Tibial artery (tissue), 4 donors: ENCODE results near the gene CEP164.

ENCODE experiments used
- DNase-seq, 2 donors: peaks; one replicate each; pipeline ENCODE4 v3.0.0-alpha.2; 2019
- H3K27ac ChIP-seq, 2 donors: fragments of 200-600 bp; sonication (generic) in 1 of 2; 1 replicate in 1 of 2; 2 replicates in 1 of 2; pipeline ENCODE4 v1.5.1; 2018 to 2019; ENCODE audit warnings: mild to moderate bottlenecking in 1 of 2
- H3K27me3 ChIP-seq, 2 donors: fragments of 200-600 bp; sonication (generic) in 1 of 2; one replicate each; pipeline versions ENCODE4 v1.5.1 to v1.6.0; 2016 to 2019
- H3K36me3 ChIP-seq, 3 donors: fragments of 200-600 bp; sonication (generic) in 2 of 3; one replicate each; pipeline ENCODE4 v1.5.1; 2016 to 2019; ENCODE audit warnings: mild to moderate bottlenecking in 2 of 3
- H3K4me1 ChIP-seq, 4 donors: fragments of 200-600 bp; sonication (generic) in 2 of 4; 1 replicate in 3 of 4; 2 replicates in 1 of 4; pipeline ENCODE4 v1.5.1; 2016 to 2019
- H3K4me3 ChIP-seq, 2 donors: fragments of 200-600 bp; sonication (generic) in 1 of 2; 1 replicate in 1 of 2; 2 replicates in 1 of 2; pipeline ENCODE4 v1.5.1; 2018 to 2019; ENCODE audit warnings: mild to moderate bottlenecking in 2 of 2
- H3K9me3 ChIP-seq, 3 donors: fragments of 200-600 bp; sonication (generic) in 1 of 3; one replicate each; pipeline ENCODE4 v1.5.1; 2016 to 2019
- intact Hi-C: fragments of 100-400 bp; cut with DNase I; formaldehyde crosslinking; loops from one replicate; pipeline ENCODE4 v1.15.0; 2023; ENCODE audit warnings: low total_unique reads
- TF ChIP-seq, protein P1 (sequence below), 2 experiments: fragments of 200-600 bp in 1 of 2; fragments of 450-650 bp in 1 of 2; IDR thresholded peaks; one replicate each; pipeline ENCODE4 v1.5.1; 2017 to 2019; ENCODE audit warnings: antibody characterized with exemption in 2 of 2, mild to moderate bottlenecking in 1 of 2, moderate library complexity in 1 of 2

Gene CEP164

DNA sequence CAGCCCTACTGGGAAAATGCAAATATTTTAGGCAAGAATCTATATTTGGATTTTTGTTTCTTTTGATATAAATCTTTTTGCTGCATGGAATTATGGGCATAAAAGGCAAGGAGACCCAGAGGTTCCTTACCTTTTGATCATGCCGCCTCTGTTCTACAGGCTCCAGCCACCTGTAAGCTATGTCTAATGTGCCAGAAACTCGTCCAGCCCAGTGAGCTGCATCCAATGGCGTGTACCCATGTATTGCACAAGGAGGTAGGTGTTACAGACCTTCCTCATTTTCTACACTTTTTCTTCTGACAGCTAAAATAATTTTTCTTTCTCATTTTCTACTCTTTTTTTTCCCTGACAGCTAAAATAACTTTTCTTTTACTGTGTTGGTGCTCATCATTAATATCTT is 44.7 kb upstream of the CEP164 start:
- TF ChIP-seq, protein P1, sequence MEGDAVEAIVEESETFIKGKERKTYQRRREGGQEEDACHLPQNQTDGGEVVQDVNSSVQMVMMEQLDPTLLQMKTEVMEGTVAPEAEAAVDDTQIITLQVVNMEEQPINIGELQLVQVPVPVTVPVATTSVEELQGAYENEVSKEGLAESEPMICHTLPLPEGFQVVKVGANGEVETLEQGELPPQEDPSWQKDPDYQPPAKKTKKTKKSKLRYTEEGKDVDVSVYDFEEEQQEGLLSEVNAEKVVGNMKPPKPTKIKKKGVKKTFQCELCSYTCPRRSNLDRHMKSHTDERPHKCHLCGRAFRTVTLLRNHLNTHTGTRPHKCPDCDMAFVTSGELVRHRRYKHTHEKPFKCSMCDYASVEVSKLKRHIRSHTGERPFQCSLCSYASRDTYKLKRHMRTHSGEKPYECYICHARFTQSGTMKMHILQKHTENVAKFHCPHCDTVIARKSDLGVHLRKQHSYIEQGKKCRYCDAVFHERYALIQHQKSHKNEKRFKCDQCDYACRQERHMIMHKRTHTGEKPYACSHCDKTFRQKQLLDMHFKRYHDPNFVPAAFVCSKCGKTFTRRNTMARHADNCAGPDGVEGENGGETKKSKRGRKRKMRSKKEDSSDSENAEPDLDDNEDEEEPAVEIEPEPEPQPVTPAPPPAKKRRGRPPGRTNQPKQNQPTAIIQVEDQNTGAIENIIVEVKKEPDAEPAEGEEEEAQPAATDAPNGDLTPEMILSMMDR (IDR thresholded peaks at IDR 0.05): no peak
- H3K4me3 ChIP-seq: no peak overlapping the region
- H3K9me3 ChIP-seq: no peaks in the 10 kb centered on the region
- DNase-seq: no peak
- H3K27ac ChIP-seq: no peak overlapping the region
- H3K27me3 ChIP-seq: no peaks in the 10 kb centered on the region
- intact Hi-C loops: no loop called here
- peaks cover 55 to 87% (median 71%) of the 10 kb centered on the region in 3 donors for H3K36me3 ChIP-seq
- H3K4me1 ChIP-seq: no peaks in the 10 kb centered on the region

DNA sequence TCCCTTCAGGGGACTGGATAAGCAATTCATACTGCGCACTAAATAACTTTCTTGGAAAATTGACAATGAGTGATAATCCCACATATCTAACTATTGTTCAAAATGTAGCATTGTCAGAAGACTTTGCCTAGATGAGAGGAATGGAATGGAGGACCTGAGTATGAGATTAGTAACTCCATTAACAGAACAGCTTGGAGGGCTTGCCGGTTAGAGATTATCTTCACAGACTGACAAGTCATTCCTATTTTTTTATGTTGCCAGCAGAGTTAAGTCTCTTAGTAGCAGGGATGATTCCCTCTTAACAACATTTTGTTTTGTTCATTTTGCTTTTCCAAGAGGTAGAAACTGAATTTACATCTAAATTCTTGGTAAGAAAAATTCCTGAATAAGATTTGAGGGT is 43.6 kb upstream of the CEP164 start:
- DNase-seq: no peak
- Histone ChIP-seq H3K4me3 (no peak overlapping the region), H3K27ac (no peak overlapping the region), H3K36me3 (peaks cover 64 to 98% (median 80%) of the 10 kb centered on the region in 3 donors), H3K9me3 (no peaks in the 10 kb centered on the region), H3K4me1 (no peaks in the 10 kb centered on the region), H3K27me3 (no peaks in the 10 kb centered on the region)
- intact Hi-C loops: no loop called here
- TF ChIP-seq, protein P1 (IDR thresholded peaks at IDR 0.05): no peak

DNA sequence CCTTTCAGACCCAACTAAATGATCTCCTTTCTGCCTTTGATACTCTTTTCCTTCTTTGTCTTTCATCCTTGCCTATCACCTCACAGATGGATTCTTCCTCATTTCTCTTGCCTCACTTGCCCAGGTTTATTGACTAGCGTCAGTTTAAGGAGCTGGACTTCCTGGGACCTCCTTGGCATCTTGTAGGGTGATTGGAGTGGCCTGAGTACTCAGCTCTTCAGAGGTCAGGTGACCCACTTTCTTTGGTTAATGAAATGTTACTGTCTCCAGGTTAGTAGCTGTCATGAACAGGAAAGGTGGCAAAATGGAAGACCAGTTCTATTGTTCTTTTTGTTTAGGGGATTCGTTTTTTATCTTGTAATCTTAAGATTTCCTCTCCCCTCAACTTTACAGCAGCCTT is 41.1 kb upstream of the CEP164 start:
- TF ChIP-seq, protein P1 (IDR thresholded peaks at IDR 0.05): no peak
- intact Hi-C loops: no loop called here
- H3K27me3 ChIP-seq: no peaks in the 10 kb centered on the region
- no peak overlapping the region for H3K4me3 ChIP-seq
- H3K27ac ChIP-seq: no peak overlapping the region
- DNase-seq: no peak
- peaks cover 75 to 98% (median 89%) of the 10 kb centered on the region in 3 donors for H3K36me3 ChIP-seq
- H3K4me1 ChIP-seq: no peaks in the 10 kb centered on the region
- no peaks in the 10 kb centered on the region for H3K9me3 ChIP-seq

DNA sequence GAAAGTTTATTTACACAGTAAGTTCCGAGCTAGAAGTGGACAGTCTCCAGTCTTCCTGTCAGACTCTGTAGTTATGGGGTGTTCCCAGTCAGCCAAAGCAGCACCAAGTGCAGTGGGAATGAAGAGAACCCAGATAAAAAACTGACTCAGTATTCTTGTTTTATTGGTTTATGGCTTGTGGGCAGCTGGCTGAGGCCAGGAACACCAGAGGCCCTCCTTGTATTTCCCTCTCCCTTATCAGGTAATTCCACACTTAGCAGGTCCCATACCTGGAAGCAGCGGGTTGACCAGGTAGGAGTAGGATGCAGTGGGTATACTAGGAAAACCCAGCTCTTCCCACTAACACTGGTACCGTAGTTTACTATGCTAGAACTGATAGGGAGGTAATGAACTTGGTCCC is 40.0 kb upstream of the CEP164 start:
- DNase-seq: no peak
- intact Hi-C loops: no loop called here
- Histone ChIP-seq H3K27me3 (no peaks in the 10 kb centered on the region), H3K9me3 (no peaks in the 10 kb centered on the region), H3K4me3 (no peak overlapping the region), H3K27ac (no peak overlapping the region), H3K36me3 (peaks cover 65 to 98% (median 84%) of the 10 kb centered on the region in 3 donors), H3K4me1 (no peaks in the 10 kb centered on the region)
- TF ChIP-seq, protein P1 (IDR thresholded peaks at IDR 0.05): no peak

DNA sequence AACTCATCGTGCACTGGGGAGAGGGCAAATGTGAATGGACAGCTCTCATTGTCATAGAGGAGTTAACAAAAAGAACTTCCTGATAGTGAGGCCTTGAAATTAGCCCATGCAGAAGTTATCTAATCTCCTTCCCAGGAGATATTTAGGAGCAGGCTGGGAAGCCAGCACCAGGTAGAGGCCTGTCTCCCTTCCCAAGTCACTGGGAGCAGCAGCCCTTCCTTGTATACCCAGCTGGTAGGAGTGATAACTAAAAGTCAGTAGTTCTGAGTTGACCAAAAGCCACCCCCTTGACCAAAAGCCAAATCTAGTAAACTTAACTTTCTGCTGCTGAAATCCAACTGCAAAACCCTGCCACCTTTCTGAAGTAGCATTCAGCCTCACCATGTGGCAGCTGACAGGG is 37.9 kb upstream of the CEP164 start:
- no peaks in the 10 kb centered on the region for H3K27me3 ChIP-seq
- intact Hi-C loops: no loop called here
- H3K36me3 ChIP-seq: peaks cover 64 to 96% (median 78%) of the 10 kb centered on the region in 3 donors
- TF ChIP-seq, protein P1 (IDR thresholded peaks at IDR 0.05): no peak
- no peaks in the 10 kb centered on the region for H3K4me1 ChIP-seq
- H3K4me3 ChIP-seq: no peak overlapping the region
- H3K27ac ChIP-seq: no peak overlapping the region
- DNase-seq: no peak
- H3K9me3 ChIP-seq: no peaks in the 10 kb centered on the region

DNA sequence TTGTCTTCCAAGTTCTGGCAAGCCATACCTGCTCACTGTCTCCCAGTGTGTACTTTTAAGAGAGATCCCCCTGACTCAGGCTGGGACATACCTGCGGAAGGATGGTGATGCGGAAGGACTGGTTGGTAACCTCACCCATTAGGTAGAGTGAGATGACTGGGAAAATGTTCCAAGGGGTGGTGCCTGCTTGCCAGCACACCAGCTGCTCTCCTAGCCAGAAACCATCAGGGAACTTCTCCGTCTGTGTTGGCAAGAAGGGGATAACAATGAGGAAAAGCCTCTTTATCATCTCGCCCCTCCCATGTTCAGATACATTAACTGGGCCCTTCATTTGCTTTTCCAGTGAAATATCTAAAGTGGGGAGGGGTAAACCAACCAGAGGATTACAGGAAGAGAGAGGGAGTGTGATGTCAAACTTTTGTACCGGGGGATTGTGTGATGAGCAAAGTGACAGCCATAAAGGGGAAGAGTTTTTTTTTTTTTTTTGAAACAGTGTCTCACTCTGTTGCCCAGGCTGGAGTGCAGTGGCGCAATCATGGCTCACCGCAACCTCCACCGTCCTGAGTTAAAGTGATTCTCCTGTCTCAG is 36.8 kb upstream of the CEP164 start, which contains the start of gene BACE1-AS:
Gene BACE1-AS, plus strand, starts transcription at position 538 of the 588 bp plus-strand sequence.
- H3K36me3 ChIP-seq: peaks cover 61 to 96% (median 68%) of the 10 kb centered on the region in 3 donors
- H3K4me1 ChIP-seq: no peaks in the 10 kb centered on the region
- H3K27ac ChIP-seq: no peak within 1 kb of the TSS
- intact Hi-C loops: no loop called here
- no peaks in the 10 kb centered on the region for H3K9me3 ChIP-seq
- no peak within 1 kb of the TSS for H3K4me3 ChIP-seq
- no peaks in the 10 kb centered on the region for H3K27me3 ChIP-seq
- DNase-seq: no peak
- TF ChIP-seq, protein P1 (IDR thresholded peaks at IDR 0.05): no peak
